ENCODE measurements around the gene GABRP.

GRCh38 chr5:170846846-170847245, 63.3 kb downstream of the GABRP start:
- no peak for TF ChIP-seq CTCF (IDR thresholded peaks at IDR 0.05; ENCODE audit: low read depth, low read length, missing input control)
- TF ChIP-seq, protein P1, sequence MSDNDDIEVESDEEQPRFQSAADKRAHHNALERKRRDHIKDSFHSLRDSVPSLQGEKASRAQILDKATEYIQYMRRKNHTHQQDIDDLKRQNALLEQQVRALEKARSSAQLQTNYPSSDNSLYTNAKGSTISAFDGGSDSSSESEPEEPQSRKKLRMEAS (IDR thresholded peaks at IDR 0.05): no peak
- no peak for TF ChIP-seq RAD21 (IDR thresholded peaks at IDR 0.05)
- no peak for TF ChIP-seq REST (IDR thresholded peaks at IDR 0.05)
- no peak for TF ChIP-seq JUND (IDR thresholded peaks at IDR 0.05)
- TF ChIP-seq TAF1 (conservative IDR thresholded peaks at IDR 0.05): no peak
- no peak for TF ChIP-seq EGR1 (IDR thresholded peaks at IDR 0.05; ENCODE audit: low read depth in 2 of 2)
- TF ChIP-seq ATF3 (IDR thresholded peaks at IDR 0.05): no peak
- no peak for TF ChIP-seq SP1 (IDR thresholded peaks at IDR 0.05)
- no peak for TF ChIP-seq YY1 (IDR thresholded peaks at IDR 0.05)
- TF ChIP-seq GABPA (IDR thresholded peaks at IDR 0.05 in 1 of 2, conservative IDR thresholded peaks at IDR 0.05 in 1 of 2): no peak
